Right atrium auricular region (tissue), 2 donors: Measurements from ENCODE around the gene TPD52L2. TPM values are rescaled to one million over a fixed set of nuclear protein-coding genes. Genes with fewer than 3 reads are reported as not detected.
A peak's percentile ranks its signal among the peaks of the same experiment; 100 is the strongest.

Source experiments
- DNase-seq: peaks from one replicate; pipeline ENCODE4 v3.0.0-alpha.2; 2019; ENCODE audit warnings: low spot score
- H3K27ac ChIP-seq, 2 donors: fragments of 200-600 bp; sonication (generic); 1 replicate in 1 of 2; 2 replicates in 1 of 2; pipeline ENCODE4 v1.5.1; 2016 to 2019
- H3K27me3 ChIP-seq, 2 donors: fragments of 200-600 bp; sonication (generic); one replicate each; pipeline versions ENCODE4 v1.5.1 to v1.6.0; 2017 to 2019
- H3K36me3 ChIP-seq: fragments of 200-600 bp; sonication (generic); one replicate; pipeline ENCODE4 v1.5.1; 2016
- H3K4me1 ChIP-seq, 2 donors: fragments of 200-600 bp; sonication (generic); one replicate each; pipeline versions ENCODE4 v1.5.1 to v1.6.0; 2017 to 2019
- H3K4me3 ChIP-seq, 2 donors: fragments of 200-600 bp; sonication (generic); 1 replicate in 1 of 2; 2 replicates in 1 of 2; pipeline ENCODE4 v1.5.1; 2017 to 2019; ENCODE audit warnings: mild to moderate bottlenecking in 1 of 2, moderate library complexity in 1 of 2
- H3K9me3 ChIP-seq, 2 donors: fragments of 200-600 bp; sonication (generic); one replicate each; pipeline ENCODE4 v1.5.1; 2019
- CTCF ChIP-seq, 2 donors: fragments of 200-600 bp; sonication (generic); IDR thresholded peaks; one replicate each; pipeline ENCODE4 v1.5.1; 2019; ENCODE audit warnings: antibody characterized with exemption in 2 of 2
- total RNA-seq, 2 donors: library from RNA; depleted of rRNA; stranded (reverse); fragments of >200 nt; gene quantifications; one replicate each; pipeline ENCODE4 v1.1.0, GENCODE V29; 2016

The TPD52L2 gene
- total RNA-seq, 2 donors from 2014 or later = 80.6 to 84.0 TPM

DNA sequence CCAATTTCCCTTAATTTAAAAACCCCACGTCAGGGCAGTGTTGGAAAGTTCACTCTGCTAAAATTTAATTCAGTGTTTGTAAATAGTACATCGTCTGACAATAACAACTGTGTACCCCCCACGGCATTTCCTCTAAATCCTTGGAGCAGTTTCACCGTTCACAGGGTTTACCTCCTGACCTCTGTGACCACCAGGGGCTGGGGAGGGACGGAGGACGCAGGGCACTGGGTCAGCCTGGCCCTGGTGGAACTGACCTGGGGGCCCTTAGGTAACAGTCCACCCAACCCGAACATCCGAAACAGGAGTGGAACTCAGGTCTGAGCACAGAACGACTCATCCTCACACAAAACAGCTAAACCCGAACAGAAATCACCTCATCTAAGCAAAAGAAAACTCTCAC is 36.1 kb upstream of the TPD52L2 start:
- no peak for TF ChIP-seq CTCF (IDR thresholded peaks at IDR 0.05)
- Histone ChIP-seq H3K9me3 (no peaks in the 10 kb centered on the region), H3K27ac (peak overlapping the region; percentile 21 to 72), H3K27me3 (no peaks in the 10 kb centered on the region), H3K4me3 (peak overlapping the region in 1 of 2 donors; percentile 81), H3K4me1 (peaks cover 0 to 61% of the 10 kb centered on the region in 2 donors), H3K36me3 (no peaks in the 10 kb centered on the region)
- DNase-seq = no peak

DNA sequence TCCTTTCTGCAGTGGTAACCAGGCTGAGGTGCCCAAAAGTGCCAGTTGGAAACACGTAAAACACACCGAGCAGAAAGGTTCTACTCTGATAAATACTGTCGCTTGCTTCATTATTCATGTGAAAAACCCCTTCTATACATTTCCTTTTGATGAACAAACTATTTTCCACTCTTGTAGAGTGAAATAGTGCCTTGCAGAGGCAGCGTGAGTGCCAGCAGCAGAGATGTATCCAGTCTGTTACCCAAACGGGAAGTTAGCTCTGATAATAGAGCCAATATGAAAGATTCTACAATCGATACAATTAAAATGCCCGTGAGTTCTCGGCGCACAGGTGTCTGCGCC is 35.5 kb upstream of the TPD52L2 start:
- Histone ChIP-seq H3K27me3 (no peaks in the 10 kb centered on the region), H3K36me3 (no peaks in the 10 kb centered on the region), H3K27ac (peak overlapping the region; percentile 72 to 74), H3K9me3 (no peaks in the 10 kb centered on the region), H3K4me3 (peak overlapping the region; percentile 81 to 82), H3K4me1 (peaks cover 0 to 65% of the 10 kb centered on the region in 2 donors)
- no peak for TF ChIP-seq CTCF (IDR thresholded peaks at IDR 0.05)
- no peak for DNase-seq

DNA sequence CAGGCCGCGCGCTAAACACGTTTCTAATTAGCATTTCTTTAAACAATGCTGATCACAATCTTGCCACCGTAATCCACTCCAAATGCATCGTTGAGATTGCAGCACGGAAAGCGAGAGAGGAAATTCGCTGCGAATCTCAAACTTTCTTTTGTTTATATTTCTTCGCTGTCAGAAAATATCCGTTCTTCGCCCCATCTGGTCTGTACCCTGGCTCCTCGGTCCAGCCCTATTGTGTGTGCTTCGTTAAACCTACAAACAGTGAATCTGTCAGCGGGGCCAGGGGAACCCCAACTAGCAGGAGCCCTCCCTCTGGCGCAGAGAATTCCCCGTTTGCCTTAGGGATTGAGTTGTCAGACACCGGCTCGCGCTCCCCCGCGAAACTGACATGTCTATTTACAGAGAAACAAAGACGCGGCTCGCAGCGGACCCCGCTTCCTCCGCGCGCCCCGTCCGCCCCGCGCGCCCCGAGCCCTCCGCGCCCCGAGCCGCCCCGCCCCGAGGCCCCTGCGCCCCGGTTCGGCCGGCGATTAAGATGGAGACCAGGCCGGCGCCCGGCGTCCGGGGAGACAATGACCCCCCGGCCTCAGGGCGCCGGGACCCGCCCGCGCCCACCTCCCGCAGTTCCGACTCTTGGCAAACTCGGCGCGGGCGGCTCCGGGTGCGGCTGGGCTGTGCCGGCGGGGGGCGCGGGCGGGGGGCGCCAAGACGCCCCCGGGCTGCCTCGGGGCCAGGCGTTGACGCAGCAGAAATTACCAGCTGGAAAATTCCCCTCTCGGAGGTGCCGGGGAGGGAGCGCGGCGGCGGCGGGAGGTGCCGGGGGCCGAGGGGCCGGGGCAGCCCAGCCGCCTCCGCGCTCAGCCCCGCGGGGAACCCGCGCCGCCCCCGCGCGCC is 34.9 kb upstream of the TPD52L2 start:
- no peaks in the 10 kb centered on the region for H3K36me3 ChIP-seq
- peak overlapping the region; percentile 81 to 82 for H3K4me3 ChIP-seq
- TF ChIP-seq CTCF (IDR thresholded peaks at IDR 0.05) = no peak
- peak overlapping the region; percentile 72 to 74 for H3K27ac ChIP-seq
- H3K9me3 ChIP-seq = no peaks in the 10 kb centered on the region
- DNase-seq = no peak
- H3K4me1 ChIP-seq = peaks cover 0 to 72% of the 10 kb centered on the region in 2 donors
- no peaks in the 10 kb centered on the region for H3K27me3 ChIP-seq

GRCh38 chr20:63830841-63831588 is 34.1 kb upstream of the TPD52L2 start, which contains the start of gene ZBTB46:
ZBTB46 (minus strand) TSS chr20:63831264; CDS start chr20:63790757, 40,507 bp downstream.
- Histone ChIP-seq H3K4me3 (peak within 1 kb of the TSS; percentile 81 to 82), H3K9me3 (no peaks in the 10 kb centered on the region), H3K27me3 (no peaks in the 10 kb centered on the region), H3K27ac (peak within 1 kb of the TSS; percentile 72 to 78), H3K36me3 (no peaks in the 10 kb centered on the region), H3K4me1 (peaks cover 0 to 69% of the 10 kb centered on the region in 2 donors)
- no peak for TF ChIP-seq CTCF (IDR thresholded peaks at IDR 0.05)
- DNase-seq = no peak

GRCh38 chr20:63831646-63831992 is 33.5 kb upstream of the TPD52L2 start:
- DNase-seq = no peak
- peak overlapping the region; percentile 71 to 78 for H3K27ac ChIP-seq
- no peak for TF ChIP-seq CTCF (IDR thresholded peaks at IDR 0.05)
- H3K4me1 ChIP-seq = peaks cover 0 to 64% of the 10 kb centered on the region in 2 donors
- no peaks in the 10 kb centered on the region for H3K27me3 ChIP-seq
- H3K9me3 ChIP-seq = no peaks in the 10 kb centered on the region
- peak overlapping the region; percentile 58 to 71 for H3K4me3 ChIP-seq
- no peaks in the 10 kb centered on the region for H3K36me3 ChIP-seq
